ENCODE measurements around the gene ZBTB40.

ZBTB40 gene

GRCh38 chr1:22500058-22500457, 48.4 kb downstream of the ZBTB40 start:
- H2AFZ ChIP-seq (ENCODE audit: low read length) = no peak overlapping the region
- no peaks in the 10 kb centered on the region for H3K9me2 ChIP-seq (replicated peaks; ENCODE audit: insufficient read depth, low read length)
- no peaks in the 10 kb centered on the region for H3K9me3 ChIP-seq (replicated peaks; ENCODE audit: insufficient read depth, low read length)
- no peaks in the 10 kb centered on the region for H3K27me3 ChIP-seq (replicated peaks; ENCODE audit: insufficient read depth, low read length)
- H3F3A ChIP-seq (ENCODE audit: insufficient read depth, low read length) = peaks cover 14% of the 10 kb centered on the region
- no peaks in the 10 kb centered on the region for H4K20me1 ChIP-seq (ENCODE audit: insufficient read depth, low read length)
- H3K4me1 ChIP-seq (ENCODE audit: low read length) = peaks cover 61% of the 10 kb centered on the region
- no peak for DNase-seq
- no peak overlapping the region for H3K4me3 ChIP-seq (ENCODE audit: low read length)
- no peak for TF ChIP-seq EZH2 (optimal IDR thresholded peaks at IDR 0.05; ENCODE audit: low read depth, low read length)
- no peak for TF ChIP-seq CTCF (IDR thresholded peaks at IDR 0.05; ENCODE audit: low read length)
- no peak for TF ChIP-seq EZH2phosphoT487 (IDR thresholded peaks at IDR 0.05; ENCODE audit: low read length)
- no peak overlapping the region for H3K9ac ChIP-seq (ENCODE audit: low read length)
- H3K4me2 ChIP-seq (ENCODE audit: low read depth, low read length) = no peak overlapping the region
- no peak overlapping the region for H3K27ac ChIP-seq (ENCODE audit: low read length)
- H3K36me3 ChIP-seq (replicated peaks; ENCODE audit: insufficient read depth, low read length) = no peaks in the 10 kb centered on the region
- H3K79me2 ChIP-seq (ENCODE audit: low read length) = peaks cover 25% of the 10 kb centered on the region

GRCh38 chr1:22500471-22500870, 48.8 kb downstream of the ZBTB40 start:
- DNase-seq = no peak
- H3K36me3 ChIP-seq (replicated peaks; ENCODE audit: insufficient read depth, low read length) = no peaks in the 10 kb centered on the region
- no peaks in the 10 kb centered on the region for H4K20me1 ChIP-seq (ENCODE audit: insufficient read depth, low read length)
- TF ChIP-seq EZH2phosphoT487 (IDR thresholded peaks at IDR 0.05; ENCODE audit: low read length) (no peak), EZH2 (optimal IDR thresholded peaks at IDR 0.05; ENCODE audit: low read depth, low read length) (no peak), CTCF (IDR thresholded peaks at IDR 0.05; ENCODE audit: low read length) (no peak)
- H3K9me2 ChIP-seq (replicated peaks; ENCODE audit: insufficient read depth, low read length) = no peaks in the 10 kb centered on the region
- H3K27me3 ChIP-seq (replicated peaks; ENCODE audit: insufficient read depth, low read length) = no peaks in the 10 kb centered on the region
- H3K9me3 ChIP-seq (replicated peaks; ENCODE audit: insufficient read depth, low read length) = no peaks in the 10 kb centered on the region
- no peak overlapping the region for H3K27ac ChIP-seq (ENCODE audit: low read length)
- peaks cover 12% of the 10 kb centered on the region for H3F3A ChIP-seq (ENCODE audit: insufficient read depth, low read length)
- peaks cover 25% of the 10 kb centered on the region for H3K79me2 ChIP-seq (ENCODE audit: low read length)
- H3K4me1 ChIP-seq (ENCODE audit: low read length) = peaks cover 57% of the 10 kb centered on the region
- H2AFZ ChIP-seq (ENCODE audit: low read length) = no peak overlapping the region
- no peak overlapping the region for H3K9ac ChIP-seq (ENCODE audit: low read length)
- H3K4me2 ChIP-seq (ENCODE audit: low read depth, low read length) = no peak overlapping the region
- no peak overlapping the region for H3K4me3 ChIP-seq (ENCODE audit: low read length)

GRCh38 chr1:22502202-22502601, 50.6 kb downstream of the ZBTB40 start:
- H3K9ac ChIP-seq (ENCODE audit: low read length) = no peak overlapping the region
- H3K4me1 ChIP-seq (ENCODE audit: low read length) = peaks cover 52% of the 10 kb centered on the region
- H3K4me2 ChIP-seq (ENCODE audit: low read depth, low read length) = no peak overlapping the region
- DNase-seq = peak; percentile 24
- H3K4me3 ChIP-seq (ENCODE audit: low read length) = no peak overlapping the region
- H3K9me3 ChIP-seq (replicated peaks; ENCODE audit: insufficient read depth, low read length) = no peaks in the 10 kb centered on the region
- H4K20me1 ChIP-seq (ENCODE audit: insufficient read depth, low read length) = no peaks in the 10 kb centered on the region
- H3K9me2 ChIP-seq (replicated peaks; ENCODE audit: insufficient read depth, low read length) = no peaks in the 10 kb centered on the region
- H3K27me3 ChIP-seq (replicated peaks; ENCODE audit: insufficient read depth, low read length) = no peaks in the 10 kb centered on the region
- H3K79me2 ChIP-seq (ENCODE audit: low read length) = peaks cover 13% of the 10 kb centered on the region
- no peak for TF ChIP-seq CTCF (IDR thresholded peaks at IDR 0.05; ENCODE audit: low read length)
- TF ChIP-seq EZH2phosphoT487 (IDR thresholded peaks at IDR 0.05; ENCODE audit: low read length) = no peak
- TF ChIP-seq EZH2 (optimal IDR thresholded peaks at IDR 0.05; ENCODE audit: low read depth, low read length) = no peak
- H3K36me3 ChIP-seq (replicated peaks; ENCODE audit: insufficient read depth, low read length) = 0 out of 2 replicates have a peak, but pooled peaks cover 10% of the 10 kb centered on the region
- H3K27ac ChIP-seq (ENCODE audit: low read length) = peak overlapping the region; percentile 22; the same call in 1 of the 2 replicates
- H2AFZ ChIP-seq (ENCODE audit: low read length) = no peak overlapping the region
- H3F3A ChIP-seq (ENCODE audit: insufficient read depth, low read length) = peaks cover 4% of the 10 kb centered on the region
